Activated naive CD8-positive, alpha-beta T cell treated with anti-CD3 and anti-CD28 coated beads, Interleukin-2, amount 50 U/mL, for 16 hours (primary cell): ENCODE results near the gene STK38L.

ENCODE experiments used
- DNase-seq: peaks from one replicate; pipeline ENCODE4 v3.0.0-alpha.2; 2020; ENCODE audit warnings: low read depth, low spot score

Gene STK38L

GRCh38 chr12:27243804-27244688 is at the start of gene STK38L:
STK38L (plus strand) TSS chr12:27244286; CDS start chr12:27297721, 53,435 bp downstream.
- DNase-seq: peak; percentile 94

- DNase-seq: no peak
Measured at GRCh38 chr12:27194644-27195043, 49.4 kb upstream of the STK38L start.

- DNase-seq: no peak
Measured at GRCh38 chr12:27198036-27198435, 46.0 kb upstream of the STK38L start.

- no peak for DNase-seq
Measured at GRCh38 chr12:27199638-27200300, 44.3 kb upstream of the STK38L start.

GRCh38 chr12:27201169-27201568 is 42.9 kb upstream of the STK38L start:
- no peak for DNase-seq

- no peak for DNase-seq
Measured at GRCh38 chr12:27206801-27207502, 37.1 kb upstream of the STK38L start.

GRCh38 chr12:27207615-27208413 is 36.3 kb upstream of the STK38L start:
- no peak for DNase-seq

GRCh38 chr12:27208414-27208750 is 35.7 kb upstream of the STK38L start:
- DNase-seq: no peak

- DNase-seq: no peak
Measured at GRCh38 chr12:27209257-27209910, 34.7 kb upstream of the STK38L start.

- DNase-seq: no peak
Measured at GRCh38 chr12:27210187-27210586, 33.9 kb upstream of the STK38L start.

- DNase-seq: no peak
Measured at GRCh38 chr12:27212861-27213260, 31.2 kb upstream of the STK38L start.

- DNase-seq: no peak
Measured at GRCh38 chr12:27213304-27213703, 30.8 kb upstream of the STK38L start.

GRCh38 chr12:27213830-27214787 is 30.0 kb upstream of the STK38L start:
- DNase-seq: no peak

GRCh38 chr12:27217590-27217989 is 26.5 kb upstream of the STK38L start:
- DNase-seq: no peak

GRCh38 chr12:27219693-27220054 is 24.4 kb upstream of the STK38L start:
- DNase-seq: no peak

- DNase-seq: no peak
Measured at GRCh38 chr12:27220055-27220987, 23.8 kb upstream of the STK38L start.

- DNase-seq: no peak
Measured at GRCh38 chr12:27220988-27221345, 23.1 kb upstream of the STK38L start.

GRCh38 chr12:27221625-27222387 is 22.3 kb upstream of the STK38L start:
- no peak for DNase-seq
